Urinary bladder (tissue), 4 donors: ENCODE measurements around the gene SQOR. TPM values are rescaled to one million over a fixed set of nuclear protein-coding genes. Genes with fewer than 3 reads are reported as not detected.

Source experiments
- DNase-seq: peaks from one replicate; pipeline ENCODE4 v3.0.0-alpha.2; 2015; ENCODE audit errors: extremely low spot score
- H3K27ac ChIP-seq: one replicate; pipeline ENCODE4 v1.5.1; 2013; ENCODE audit warnings: low read depth, mild to moderate bottlenecking, moderate library complexity
- H3K36me3 ChIP-seq: one replicate; pipeline ENCODE4 v1.6.1; 2013; ENCODE audit warnings: mild to moderate bottlenecking, moderate library complexity; ENCODE audit not compliant: insufficient read depth
- H3K4me1 ChIP-seq: one replicate; pipeline ENCODE4 v1.6.1; 2013; ENCODE audit warnings: mild to moderate bottlenecking, moderate library complexity; ENCODE audit not compliant: insufficient read depth
- H3K4me3 ChIP-seq: one replicate; pipeline ENCODE4 v1.5.1; 2013; ENCODE audit warnings: low read depth, low read length
- WGBS: extraction: QIAGEN DNeasy Blood & Tissue Kit; methylation state at CpG from one replicate; pipeline ENCODE4 v1.1.7; 2013; 5-methylcytosine and 5-hydroxymethylcytosine counted together
- polyA plus RNA-seq: library from polyadenylated mRNA; stranded (reverse); fragments of 200-250 nt; gene quantifications from one replicate; pipeline ENCODE4 v1.2.3, GENCODE V29; 2013
- total RNA-seq: library from RNA; depleted of rRNA; stranded (reverse); fragments of >200 nt; gene quantifications from one replicate; pipeline ENCODE4 v1.2.3, GENCODE V29; 2014
- donor health status: healthy with polysubstance abuse.
- donor health status: healthy.

The SQOR gene
- total and polyA plus RNA-seq, 2 donors, result 28.7 to 50.7 TPM

- Histone ChIP-seq H3K4me1 (no peaks in the 10 kb centered on the region), H3K27ac (no peak overlapping the region), H3K4me3 (no peak overlapping the region), H3K36me3 (peaks cover 2% of the 10 kb centered on the region)
- WGBS, result 93% methylated on average over 1 of the region's 1 CpG
- DNase-seq, result no peak
These were observed 28.0 kb upstream of the SQOR start for GRCh38 chr15:45606841-45607240.

DNA sequence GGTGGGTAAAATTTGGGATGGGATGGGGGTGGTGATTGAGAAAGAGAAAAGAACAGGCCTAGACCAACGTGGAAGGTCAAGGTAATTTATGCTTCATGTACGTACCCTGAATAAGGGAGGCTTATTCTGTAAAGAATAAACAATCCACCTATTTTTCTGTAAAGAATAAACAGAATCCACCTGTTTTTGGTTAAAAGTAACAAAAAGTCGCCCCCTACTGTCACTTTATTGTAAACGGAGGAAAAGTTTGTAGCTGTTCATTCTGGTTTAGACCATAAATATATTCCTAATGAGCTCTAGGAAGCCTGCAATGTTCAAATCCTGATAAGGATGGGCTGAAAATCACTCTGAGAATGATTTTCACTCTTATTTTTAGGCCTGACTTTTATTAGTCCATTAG is 23.5 kb upstream of the SQOR start:
- H3K4me3 ChIP-seq, result no peak overlapping the region
- no peaks in the 10 kb centered on the region for H3K36me3 ChIP-seq
- H3K4me1 ChIP-seq, result no peaks in the 10 kb centered on the region
- 23% methylated on average over 4 of the region's 4 CpGs for WGBS
- no peak overlapping the region for H3K27ac ChIP-seq
- DNase-seq, result no peak

DNA sequence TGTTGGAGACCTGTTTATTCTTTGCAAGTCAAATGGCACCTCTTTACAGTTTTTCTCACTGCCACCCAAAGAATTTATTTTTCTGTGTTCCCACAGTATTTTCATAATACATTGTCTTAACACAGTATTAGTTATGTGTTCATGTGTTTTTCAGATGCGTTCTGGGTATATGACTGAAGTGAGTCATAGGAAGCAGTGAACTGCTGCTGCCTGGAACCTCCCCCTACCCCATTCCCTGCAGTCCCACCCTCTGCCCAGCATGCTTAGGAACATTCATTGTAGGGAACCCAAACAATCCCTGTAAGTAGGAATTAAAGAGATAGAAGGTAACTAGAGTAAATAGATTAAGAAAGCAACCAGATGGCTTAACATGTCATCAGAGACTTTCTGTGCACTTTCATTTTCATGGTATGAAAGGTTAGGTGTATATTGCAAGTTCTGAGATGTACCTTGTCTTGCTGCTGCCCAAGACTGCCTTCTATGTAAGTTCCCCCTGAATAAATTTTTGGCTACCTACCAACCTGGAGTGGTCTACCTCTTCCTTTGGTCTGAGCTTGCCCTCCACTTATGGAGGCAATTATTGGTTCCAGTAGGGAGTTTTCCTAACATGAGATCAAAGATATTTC is 21.9 kb upstream of the SQOR start:
- Histone ChIP-seq H3K4me1 (no peaks in the 10 kb centered on the region), H3K27ac (no peak overlapping the region), H3K4me3 (no peak overlapping the region), H3K36me3 (no peaks in the 10 kb centered on the region)
- no peak for DNase-seq
- 65% methylated on average over 1 of the region's 1 CpG for WGBS

DNA sequence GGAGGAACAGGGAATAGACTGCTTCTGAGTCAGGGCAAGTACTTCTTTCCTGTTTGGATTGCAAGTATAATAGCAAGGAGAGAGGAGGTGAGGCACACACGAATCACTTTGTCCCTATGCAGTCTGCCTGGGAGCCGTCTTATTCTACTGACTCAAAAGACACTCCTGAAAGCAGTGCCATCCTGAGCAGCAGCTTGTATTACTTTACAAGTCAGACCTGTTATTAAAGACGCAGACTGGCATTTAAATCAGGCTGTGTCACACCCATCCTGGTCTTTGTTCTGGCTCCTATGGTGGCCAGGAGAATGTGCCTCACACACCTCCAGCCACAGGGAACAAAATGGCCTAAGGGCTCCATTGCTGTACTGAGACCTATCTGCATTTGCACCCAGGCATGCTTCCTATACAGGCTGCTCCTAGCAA is 17.9 kb upstream of the SQOR start:
- no peak overlapping the region for H3K4me3 ChIP-seq
- no peak overlapping the region for H3K27ac ChIP-seq
- no peaks in the 10 kb centered on the region for H3K36me3 ChIP-seq
- no peak for DNase-seq
- WGBS, result 68% methylated on average over 3 of the region's 3 CpGs
- no peaks in the 10 kb centered on the region for H3K4me1 ChIP-seq

DNA sequence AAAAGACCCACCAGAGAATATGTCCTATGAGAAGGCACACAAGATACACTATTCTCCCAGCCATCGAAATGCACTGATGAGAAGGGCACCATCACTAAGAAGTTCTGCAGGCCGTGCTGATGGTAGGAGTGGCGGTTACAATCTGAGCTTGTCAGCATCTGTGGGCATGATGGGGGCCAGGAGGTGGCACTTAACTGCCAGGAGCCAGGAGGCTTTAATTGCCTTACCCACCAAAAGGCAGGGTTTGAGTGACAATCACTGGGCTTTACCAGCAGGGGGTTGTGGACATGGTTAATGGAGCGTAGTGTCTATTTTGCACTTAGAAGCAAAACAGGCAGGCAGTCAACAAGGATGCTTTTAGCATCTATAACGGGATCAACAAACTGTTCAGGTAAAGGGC is 16.0 kb upstream of the SQOR start:
- Histone ChIP-seq H3K4me1 (no peaks in the 10 kb centered on the region), H3K27ac (no peak overlapping the region), H3K4me3 (no peak overlapping the region), H3K36me3 (no peaks in the 10 kb centered on the region)
- no peak for DNase-seq
- 84% methylated on average over 5 of the region's 5 CpGs for WGBS

GRCh38 chr15:45628136-45628535 is 6.7 kb upstream of the SQOR start:
- H3K4me1 ChIP-seq, result no peaks in the 10 kb centered on the region
- no peak overlapping the region for H3K4me3 ChIP-seq
- no peaks in the 10 kb centered on the region for H3K36me3 ChIP-seq
- no peak overlapping the region for H3K27ac ChIP-seq
- WGBS, result 96% methylated on average over 7 of the region's 7 CpGs
- no peak for DNase-seq

GRCh38 chr15:45630917-45631691 is 3.7 kb upstream of the SQOR start:
- Histone ChIP-seq H3K27ac (no peak overlapping the region), H3K36me3 (no peaks in the 10 kb centered on the region), H3K4me3 (no peak overlapping the region), H3K4me1 (no peaks in the 10 kb centered on the region)
- 73% methylated on average over 7 of the region's 7 CpGs for WGBS
- no peak for DNase-seq

- Histone ChIP-seq H3K4me3 (no peak overlapping the region), H3K4me1 (no peaks in the 10 kb centered on the region), H3K36me3 (no peaks in the 10 kb centered on the region), H3K27ac (no peak overlapping the region)
- DNase-seq, result no peak
- 69% methylated on average over 2 of the region's 2 CpGs for WGBS
These were observed 3.1 kb upstream of the SQOR start for GRCh38 chr15:45631776-45632175.

GRCh38 chr15:45635191-45635638 is 386 bp downstream of the SQOR start:
- no peaks in the 10 kb centered on the region for H3K4me1 ChIP-seq
- H3K36me3 ChIP-seq, result no peaks in the 10 kb centered on the region
- H3K4me3 ChIP-seq, result peak overlapping the region; percentile 50
- H3K27ac ChIP-seq, result peak overlapping the region; percentile 86
- no peak for DNase-seq
- under 1% methylated on average over 29 of the region's 29 CpGs for WGBS

GRCh38 chr15:45635763-45636292 is 999 bp downstream of the SQOR start:
- 66% methylated on average over 17 of the region's 17 CpGs for WGBS
- Histone ChIP-seq H3K4me1 (no peaks in the 10 kb centered on the region), H3K36me3 (no peaks in the 10 kb centered on the region), H3K27ac (no peak overlapping the region), H3K4me3 (peak overlapping the region; percentile 50)
- DNase-seq, result no peak

DNA sequence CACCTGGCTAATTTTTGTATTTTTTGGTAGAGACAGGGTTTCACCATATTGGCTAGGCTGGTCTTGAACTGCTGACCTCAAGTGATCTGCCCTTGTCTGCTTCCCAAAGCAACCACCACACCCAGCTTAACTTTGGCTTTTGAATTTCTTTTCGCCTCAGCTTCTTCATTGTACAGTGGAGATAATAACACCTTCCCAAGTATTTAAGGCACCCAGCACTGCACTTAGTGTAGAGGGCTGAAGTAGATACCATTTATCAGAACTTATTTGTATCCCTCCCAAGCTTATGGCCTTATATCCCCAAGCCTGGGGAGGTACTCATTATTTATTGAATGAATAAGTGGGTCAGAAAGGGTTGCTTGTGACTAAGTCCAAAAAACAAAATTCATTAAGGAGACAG is 2.3 kb downstream of the SQOR start:
- H3K36me3 ChIP-seq, result no peaks in the 10 kb centered on the region
- H3K27ac ChIP-seq, result peak overlapping the region; percentile 16
- 86% methylated on average over 1 of the region's 1 CpG for WGBS
- H3K4me1 ChIP-seq, result peaks cover 4% of the 10 kb centered on the region
- no peak for DNase-seq
- no peak overlapping the region for H3K4me3 ChIP-seq

DNA sequence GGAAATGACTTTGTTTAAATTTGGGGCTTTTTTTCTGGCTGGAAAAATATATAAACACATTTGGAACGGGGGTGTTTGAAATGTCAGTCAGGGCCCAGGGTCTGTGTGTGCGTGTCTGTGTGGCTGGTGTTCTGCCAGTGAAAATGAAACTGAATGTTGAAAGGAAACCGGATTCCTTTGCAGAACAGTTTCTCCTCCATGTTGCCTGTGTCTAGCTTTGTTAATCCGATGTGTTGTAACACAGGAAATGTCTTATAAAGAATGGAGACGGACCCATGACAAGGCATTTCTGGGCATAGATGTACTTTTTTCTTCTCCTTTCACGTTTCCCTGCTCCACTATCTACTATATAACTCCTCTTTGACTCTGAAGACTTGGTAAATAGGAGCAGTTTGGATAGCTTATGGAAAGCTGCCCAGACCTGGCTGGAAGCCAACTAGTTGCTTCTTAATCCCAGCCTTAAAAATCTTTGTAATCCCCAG is 2.8 kb downstream of the SQOR start:
- Histone ChIP-seq H3K4me1 (peaks cover 4% of the 10 kb centered on the region), H3K4me3 (no peak overlapping the region), H3K36me3 (no peaks in the 10 kb centered on the region), H3K27ac (peak overlapping the region; percentile 89)
- DNase-seq, result peak; percentile 63
- WGBS, result 4% methylated on average over 6 of the region's 6 CpGs

DNA sequence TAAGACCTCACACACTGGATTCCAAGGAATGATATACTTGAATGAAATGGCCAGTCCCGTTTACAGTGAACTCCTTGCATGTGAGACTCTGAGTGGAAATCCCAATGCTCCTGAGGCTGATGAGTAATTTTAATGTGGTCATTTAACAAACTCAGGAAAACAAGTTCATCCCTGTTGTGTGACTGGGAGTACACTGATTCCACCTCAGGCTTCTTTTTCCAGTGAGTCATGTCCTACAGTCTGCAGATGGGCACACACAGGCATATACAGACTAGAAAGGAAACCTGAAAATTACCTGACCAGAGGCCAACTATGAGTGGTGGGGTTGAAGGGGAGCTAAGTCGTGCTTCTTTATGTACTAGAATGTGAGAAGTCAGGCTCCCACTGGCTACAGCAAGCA is 5.8 kb downstream of the SQOR start:
- Histone ChIP-seq H3K4me1 (peaks cover 4% of the 10 kb centered on the region), H3K27ac (no peak overlapping the region), H3K4me3 (no peak overlapping the region), H3K36me3 (no peaks in the 10 kb centered on the region)
- WGBS, result 65% methylated on average over 2 of the region's 2 CpGs
- no peak for DNase-seq

DNA sequence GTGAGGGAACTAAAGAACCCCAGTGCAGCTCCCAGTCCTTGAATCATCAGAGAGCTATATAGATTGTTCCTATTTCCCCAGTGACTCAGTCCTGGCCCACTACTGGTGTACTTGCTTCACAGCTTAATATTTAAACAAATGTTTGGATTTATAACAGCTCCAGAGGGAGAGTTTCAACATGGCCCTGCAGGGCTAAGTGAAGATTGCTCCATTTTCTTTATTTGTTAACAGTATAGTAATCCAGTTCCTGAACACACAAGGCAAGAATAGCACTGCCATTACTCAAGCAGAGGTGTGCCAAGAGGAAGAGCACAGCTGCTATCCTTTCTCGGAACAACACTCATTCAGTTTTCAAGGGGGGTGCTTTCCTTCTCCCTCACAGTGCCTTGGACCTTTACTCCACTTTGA is 6.5 kb downstream of the SQOR start:
- Histone ChIP-seq H3K4me3 (no peak overlapping the region), H3K36me3 (no peaks in the 10 kb centered on the region), H3K4me1 (peaks cover 4% of the 10 kb centered on the region), H3K27ac (peak overlapping the region; percentile 34)
- 17% methylated on average over 1 of the region's 1 CpG for WGBS
- no peak for DNase-seq
